ENCODE measurements around the gene ATP5F1A.
"Not testable (repeated sequence)": the region's sequence is repeated elsewhere in the genome, so short reads cannot be mapped to it uniquely, and the experiment has no call there.

Gene ATP5F1A

DNA sequence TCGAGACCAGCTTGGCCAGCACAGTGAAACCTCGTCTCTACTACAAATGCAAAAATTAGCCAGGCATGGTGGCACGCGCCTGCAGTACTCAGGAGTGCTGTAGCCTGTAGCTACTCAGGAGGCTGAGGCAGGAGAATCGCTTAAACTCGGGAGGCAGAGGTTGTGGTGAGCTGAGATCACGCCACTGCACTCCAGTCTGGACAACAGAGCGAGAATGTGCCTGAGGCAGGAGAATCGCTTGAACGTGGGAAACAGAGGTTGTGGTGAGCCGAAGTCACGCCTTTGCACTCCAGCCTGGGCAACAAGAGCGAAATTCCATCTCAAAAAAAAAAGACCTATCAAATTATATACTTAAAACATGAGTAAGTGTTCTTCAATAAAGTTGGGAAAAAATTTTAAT is 50.7 kb downstream of the ATP5F1A start:
- not testable (repeated sequence) for DNase-seq (ENCODE audit: low spot score)

DNA sequence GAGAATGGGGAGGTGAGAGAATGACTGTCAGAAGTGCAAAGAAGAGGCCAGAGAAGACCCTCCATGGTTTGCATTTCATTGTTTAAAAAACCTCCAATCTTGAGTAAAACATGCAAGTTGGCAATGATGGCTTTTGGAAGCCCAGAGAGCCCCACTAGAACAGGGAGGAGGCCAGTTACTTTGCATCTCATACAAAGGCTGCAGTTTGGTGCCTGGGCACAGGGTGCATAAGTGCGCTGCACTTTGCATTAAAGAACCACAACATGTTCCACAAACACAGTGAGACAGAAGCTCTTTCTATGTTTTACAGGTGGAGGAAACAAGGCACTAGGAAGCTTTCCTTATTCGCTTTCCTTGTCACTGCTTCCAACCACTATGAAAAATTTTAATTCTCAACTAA is 51.4 kb downstream of the ATP5F1A start:
- no peak for DNase-seq (ENCODE audit: low spot score)

DNA sequence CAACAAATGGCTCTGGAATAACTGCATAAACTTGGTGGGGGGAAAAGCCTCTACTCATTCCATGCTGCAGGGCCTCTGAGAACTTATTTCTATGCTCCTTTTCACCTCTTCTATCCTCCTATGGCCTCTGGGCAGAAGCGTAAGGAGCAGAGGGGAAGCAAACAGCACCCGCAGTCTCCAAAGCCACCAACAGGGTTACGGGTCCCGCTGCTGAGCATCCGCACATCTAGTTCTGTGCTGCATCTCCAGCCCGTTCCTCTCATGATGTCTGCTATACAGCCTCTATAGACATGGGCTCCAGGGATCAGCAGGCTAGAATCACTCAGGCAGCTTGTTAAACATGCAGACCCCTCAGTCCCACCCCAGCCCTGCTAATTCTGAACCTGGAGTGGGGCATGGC is 52.0 kb downstream of the ATP5F1A start:
- no peak for DNase-seq (ENCODE audit: low spot score)

DNA sequence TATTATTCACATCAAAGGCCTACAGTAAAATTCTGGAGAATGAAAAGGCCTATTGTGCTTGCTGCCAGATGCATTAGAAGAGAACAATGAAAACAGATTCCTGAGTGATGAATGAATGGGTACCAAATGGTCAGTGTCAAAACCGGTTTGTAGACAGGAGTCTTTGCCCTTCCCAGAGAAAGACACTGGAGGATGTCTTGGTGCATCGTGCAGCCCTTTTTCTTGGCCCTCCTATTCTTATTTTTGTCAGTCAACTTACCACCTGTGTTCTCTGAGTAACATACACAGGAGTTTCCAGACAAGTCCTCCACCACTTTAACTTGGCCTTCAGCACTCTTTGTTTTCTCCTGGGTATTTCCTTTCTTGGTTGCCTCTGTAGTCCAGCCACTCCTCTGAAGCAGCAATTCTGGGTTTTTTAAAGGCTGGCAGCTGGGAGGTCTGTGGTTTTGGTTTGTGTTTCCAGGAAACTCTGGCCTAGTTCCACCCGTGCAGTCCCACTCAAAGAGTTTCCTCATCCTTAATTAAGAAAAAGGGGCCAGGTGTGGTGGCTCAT is 55.4 kb downstream of the ATP5F1A start:
- DNase-seq (ENCODE audit: low spot score) = no peak

DNA sequence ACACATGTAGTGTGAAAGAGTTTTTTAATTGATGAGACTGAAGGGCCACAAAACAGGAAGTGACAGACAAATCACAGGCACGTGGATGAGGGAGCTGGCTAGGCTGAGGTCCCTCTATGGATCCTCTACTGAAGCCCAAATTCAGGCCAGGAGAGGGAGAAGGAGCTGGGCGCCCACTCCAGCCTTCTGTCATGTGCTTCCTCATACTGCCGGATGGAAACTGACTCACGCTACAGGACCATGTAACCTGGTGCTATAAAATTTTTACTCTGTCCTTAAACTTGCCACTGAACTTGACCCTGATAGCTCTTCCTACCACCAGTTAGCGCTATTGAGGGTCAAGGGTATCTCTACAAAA is 57.4 kb downstream of the ATP5F1A start:
- no peak for DNase-seq (ENCODE audit: low spot score)

DNA sequence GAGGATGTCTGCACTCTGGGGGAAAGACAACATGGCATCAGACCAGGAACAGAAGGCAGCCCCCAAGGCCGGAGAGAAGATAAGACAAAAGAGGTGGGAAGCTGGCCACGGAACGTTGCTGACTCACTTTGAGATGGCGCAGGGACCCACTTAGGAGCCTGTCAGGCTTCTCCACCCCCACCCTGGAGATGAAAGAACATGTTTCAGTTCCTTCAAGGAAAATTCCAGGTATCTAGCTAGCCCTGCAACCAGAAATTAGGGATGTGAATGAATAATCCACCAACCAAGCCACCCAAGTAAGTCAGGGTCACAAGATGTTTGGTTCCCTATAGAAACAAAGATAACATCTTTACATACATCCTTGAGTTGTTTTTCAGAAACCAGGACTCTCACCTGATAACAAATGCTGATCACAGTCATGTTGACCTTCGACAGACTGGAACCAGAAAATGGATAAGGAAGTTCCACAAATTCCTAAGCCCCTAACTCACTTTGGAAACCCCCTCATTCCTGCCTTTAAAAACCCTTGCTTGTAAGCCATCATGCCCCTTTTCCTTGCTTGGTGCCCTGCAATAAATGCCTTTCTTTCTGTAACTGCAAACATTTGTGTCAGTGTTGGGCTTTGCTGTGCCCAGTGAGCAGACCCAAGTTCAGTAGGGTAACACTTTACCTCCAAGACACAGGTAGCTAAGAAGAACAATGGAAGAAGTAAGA is 57.9 kb downstream of the ATP5F1A start:
- no peak for DNase-seq (ENCODE audit: low spot score)

DNA sequence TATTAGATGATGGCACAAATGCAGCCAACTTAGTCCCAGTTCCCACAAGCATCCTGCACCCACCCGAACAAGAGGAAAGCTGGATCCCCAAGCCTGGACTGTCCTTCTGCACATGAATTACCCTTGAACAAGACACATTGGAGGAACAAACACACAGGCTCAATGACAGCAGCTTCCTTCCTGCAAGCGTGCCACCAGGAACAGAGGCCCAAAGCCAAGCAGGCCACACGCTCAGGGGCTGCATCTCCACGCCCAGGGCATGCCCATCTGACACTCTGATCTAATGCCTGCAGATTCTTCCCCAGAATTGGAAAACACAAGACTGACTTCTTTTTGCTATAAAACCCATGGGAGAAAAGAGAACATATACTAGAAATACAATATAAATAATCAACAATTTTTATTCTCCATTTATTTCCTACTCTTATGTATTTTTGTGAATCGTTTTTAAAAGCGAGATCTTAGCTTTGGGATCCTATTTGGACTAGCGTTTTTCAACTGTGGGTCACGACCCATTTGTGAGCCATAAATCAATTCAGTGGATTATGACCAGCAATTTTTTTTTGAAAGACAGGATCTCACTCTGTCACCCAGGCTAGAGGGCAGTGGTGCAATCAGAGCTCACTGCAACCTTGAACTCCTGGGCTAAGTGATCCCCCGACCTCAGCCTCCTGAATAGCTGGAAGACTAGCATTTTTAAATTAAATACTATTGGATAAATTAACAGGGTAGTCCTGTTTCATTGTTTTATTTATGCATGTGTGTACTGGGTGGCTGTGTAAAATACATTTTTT is 60.4 kb downstream of the ATP5F1A start:
- no peak for DNase-seq (ENCODE audit: low spot score)

DNA sequence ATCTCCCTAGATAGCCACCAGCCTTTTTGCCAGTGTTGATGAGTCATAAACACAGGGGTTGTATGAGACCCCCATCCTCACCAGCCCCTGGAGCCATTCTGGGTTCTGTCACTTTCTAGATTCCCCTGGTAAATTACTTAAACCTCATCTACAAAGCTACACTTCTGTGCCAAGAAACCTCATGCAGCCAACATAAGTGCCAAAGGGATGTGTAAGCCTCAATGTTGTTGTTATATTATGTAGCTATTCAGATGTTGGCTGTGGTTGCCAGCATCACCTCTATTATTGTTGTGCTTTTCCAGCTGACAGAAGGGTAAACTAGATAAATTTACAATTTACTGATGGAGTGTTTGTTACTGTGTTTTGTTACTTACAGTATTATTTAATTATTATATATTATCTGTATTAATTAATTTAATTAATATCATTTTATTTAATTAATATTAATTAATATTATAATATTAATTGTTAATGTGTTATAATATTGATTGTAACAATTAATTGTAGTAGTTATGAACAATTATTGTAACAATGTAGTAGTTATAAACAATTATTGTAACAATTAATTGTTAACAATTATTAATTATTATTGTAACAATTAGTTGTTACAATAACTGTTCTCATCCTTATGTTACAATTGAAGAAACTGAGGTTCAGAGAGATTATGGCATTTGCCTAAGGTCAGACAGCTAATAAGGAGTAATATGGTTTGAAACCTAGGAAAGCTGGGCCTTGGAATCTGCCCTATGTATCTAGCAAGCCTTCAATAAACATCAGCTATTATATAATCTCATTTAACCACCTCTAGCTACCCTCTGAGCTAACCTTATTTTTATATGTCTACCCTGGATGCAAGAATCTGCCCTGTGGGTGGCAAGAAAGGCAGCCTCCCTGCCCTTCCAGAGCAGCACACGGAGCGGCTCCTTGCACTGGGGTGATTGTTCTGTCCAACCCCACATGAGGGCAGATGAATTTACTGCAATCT is 62.1 kb downstream of the ATP5F1A start:
- DNase-seq (ENCODE audit: low spot score) = no peak

DNA sequence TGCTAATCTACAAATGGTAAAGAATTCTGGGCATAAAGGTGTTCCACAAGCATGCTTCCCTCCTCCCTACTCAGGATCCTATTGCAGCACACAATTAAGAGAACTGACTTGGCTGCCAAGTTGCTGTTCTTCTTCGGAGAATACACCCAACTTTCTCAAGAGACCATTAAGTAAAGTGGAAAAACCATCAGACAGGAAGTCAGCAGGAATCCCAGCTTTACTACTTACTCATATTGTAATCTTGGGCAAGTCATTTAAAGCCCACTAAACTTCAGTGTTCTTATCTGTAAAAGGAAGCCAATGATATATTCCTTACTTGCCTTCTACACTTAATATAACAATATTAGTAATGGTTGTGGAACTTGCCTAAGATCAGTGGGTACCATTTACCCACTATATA is 63.9 kb downstream of the ATP5F1A start:
- no peak for DNase-seq (ENCODE audit: low spot score)

DNA sequence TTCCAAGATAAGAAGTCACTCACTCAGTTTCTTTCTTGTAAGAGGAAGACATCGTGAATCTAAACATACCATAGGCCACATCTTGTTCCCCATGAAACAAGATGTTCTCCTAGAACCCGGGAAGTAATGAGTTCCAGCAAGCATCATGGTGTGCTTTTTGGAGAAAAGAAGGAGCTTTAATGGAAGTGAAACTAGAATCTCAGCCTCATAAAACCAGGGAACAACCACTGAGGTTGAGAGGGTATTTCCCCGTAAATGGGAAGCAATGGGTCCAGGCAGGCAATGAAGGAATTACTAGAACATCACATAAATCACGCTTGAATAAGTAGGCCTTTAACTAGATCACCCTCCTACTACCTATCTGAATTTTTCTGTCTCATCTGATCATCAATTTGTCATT is 66.4 kb downstream of the ATP5F1A start:
- DNase-seq (ENCODE audit: low spot score) = no peak
